CD4-positive, CD25-positive, alpha-beta regulatory T cell (primary cell): ENCODE results near the gene LCE2C. TPM values are rescaled to one million over a fixed set of nuclear protein-coding genes. Genes with fewer than 3 reads are reported as not detected.

Experiments used
- ATAC-seq, 2 donors: fragments of 150-1000 bp; cut with Tn5 transposase; one replicate each; pipeline ENCODE4 v1.10.0; 2021; ENCODE audit warnings: low read depth in 2 of 2, moderate number of reproducible peaks in 2 of 2, moderate library complexity in 1 of 2
- DNase-seq, 3 donors: peaks; one replicate each; pipeline versions ENCODE4 v3.0.0 to v3.0.0-alpha.2; 2012 to 2022; ENCODE audit warnings: mixed read lengths in 1 of 3
- H3K27ac ChIP-seq: one replicate; pipeline ENCODE4 v1.7.0; 2013; ENCODE audit warnings: mild to moderate bottlenecking, low read length; ENCODE audit not compliant: insufficient read depth, poor library complexity, severe bottlenecking
- H3K27me3 ChIP-seq: one replicate; pipeline ENCODE4 v1.7.0; 2013; ENCODE audit warnings: low read length; ENCODE audit not compliant: control insufficient read depth, insufficient read depth
- H3K36me3 ChIP-seq: one replicate; pipeline ENCODE4 v1.7.0; 2013; ENCODE audit warnings: mild to moderate bottlenecking, low read length, moderate library complexity; ENCODE audit not compliant: control insufficient read depth, insufficient read depth
- H3K4me1 ChIP-seq: 2 replicates; pipeline ENCODE4 v1.7.0; 2013; ENCODE audit warnings: mild to moderate bottlenecking, low read length; ENCODE audit not compliant: insufficient read depth, control insufficient read depth, poor library complexity, severe bottlenecking
- H3K4me3 ChIP-seq: one replicate; pipeline ENCODE4 v1.7.0; 2013; ENCODE audit warnings: low read depth, mild to moderate bottlenecking, low read length, moderate library complexity
- H3K9me3 ChIP-seq, 2 experiments: 1 replicate in 1 of 2; 2 replicates in 1 of 2; pipeline ENCODE4 v1.7.0; 2013; ENCODE audit warnings: low read length in 2 of 2, mild to moderate bottlenecking in 1 of 2, moderate library complexity in 1 of 2; ENCODE audit not compliant: control insufficient read depth in 2 of 2
- H3K27ac Mint-ChIP-seq, 3 donors: one replicate each; pipeline ENCODE4 v1.8.0; 2020 to 2022; ENCODE audit warnings: mild to moderate bottlenecking in 3 of 3, mixed read lengths in 3 of 3, moderate library complexity in 2 of 3
- H3K27me3 Mint-ChIP-seq: one replicate; pipeline ENCODE4 v1.8.0; 2022; ENCODE audit warnings: mild to moderate bottlenecking, mixed read lengths
- H3K36me3 Mint-ChIP-seq: one replicate; pipeline ENCODE4 v1.8.0; 2020; ENCODE audit warnings: mixed read lengths
- H3K4me1 Mint-ChIP-seq, 4 donors: one replicate each; pipeline ENCODE4 v1.8.0; 2020 to 2022; ENCODE audit warnings: mixed read lengths in 4 of 4, mild to moderate bottlenecking in 1 of 4
- H3K4me3 Mint-ChIP-seq, 4 donors: one replicate each; pipeline ENCODE4 v1.8.0; 2020 to 2022; ENCODE audit warnings: mild to moderate bottlenecking in 4 of 4, mixed read lengths in 4 of 4, moderate library complexity in 3 of 4
- H3K9me3 Mint-ChIP-seq, 7 donors: one replicate each; pipeline ENCODE4 v1.8.0; 2020 to 2022; ENCODE audit warnings: mixed read lengths in 7 of 7, mild to moderate bottlenecking in 3 of 7, moderate library complexity in 2 of 7
- polyA plus RNA-seq, 4 donors: library from polyadenylated mRNA; unstranded; fragments of 300-500 nt; fragmentation: Illumina TruSeq; gene quantifications; one replicate each; pipeline ENCODE4 v1.2.3, GENCODE V29; 2021
- total RNA-seq: library from RNA; stranded (reverse); gene quantifications from one replicate; pipeline ENCODE4 v1.2.3, GENCODE V29; 2022

LCE2C gene
- total and polyA plus RNA-seq, 5 donors from 2014 or later, result not detected

DNA sequence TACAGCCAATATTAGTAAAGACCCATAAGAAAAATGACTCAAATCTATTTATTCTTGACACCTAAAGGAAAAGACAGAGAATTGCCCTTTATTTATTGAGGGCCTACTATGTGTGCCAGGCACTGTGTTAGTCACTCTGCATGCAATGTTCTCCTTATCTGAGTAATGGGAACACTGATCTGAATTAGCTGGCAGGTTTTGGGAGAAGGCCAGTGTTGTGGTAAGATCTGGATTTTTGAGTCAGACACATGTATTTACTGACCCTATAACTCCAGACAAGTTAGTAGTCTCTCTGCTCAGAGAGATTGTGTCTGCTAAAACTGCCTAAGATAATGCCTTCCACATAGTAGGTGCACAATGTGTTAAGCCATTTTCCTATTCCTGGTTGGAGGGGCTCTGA is 50.2 kb downstream of the LCE2C start:
- H3K9me3 Mint-ChIP-seq, result no peaks in the 10 kb centered on the region
- H3K9me3 ChIP-seq, result no peaks in the 10 kb centered on the region
- no peak overlapping the region for H3K4me3 Mint-ChIP-seq
- peaks cover 3% of the 10 kb centered on the region for H3K27me3 ChIP-seq
- no peaks in the 10 kb centered on the region for H3K36me3 Mint-ChIP-seq
- ATAC-seq, result no peak
- H3K27ac ChIP-seq, result no peak overlapping the region
- peaks cover 8% of the 10 kb centered on the region for H3K27me3 Mint-ChIP-seq
- H3K4me1 ChIP-seq, result no peaks in the 10 kb centered on the region
- no peak overlapping the region for H3K27ac Mint-ChIP-seq
- H3K4me1 Mint-ChIP-seq, result no peaks in the 10 kb centered on the region
- no peaks in the 10 kb centered on the region for H3K36me3 ChIP-seq
- no peak overlapping the region for H3K4me3 ChIP-seq
- no peak for DNase-seq

Other genes starting within 250 kb of the LCE2C start
- gene LCE5A, start 164.5 kb upstream of the LCE2C start, total RNA-seq, result not detected
- gene LCE5A, start 164.5 kb upstream of the LCE2C start, polyA plus RNA-seq, result not detected
- not detected for gene CRCT1, start 160.8 kb upstream of the LCE2C start, total RNA-seq
- not detected for gene CRCT1, start 160.8 kb upstream of the LCE2C start, polyA plus RNA-seq
- not detected for gene LCE3E, start 108.5 kb upstream of the LCE2C start, total RNA-seq
- not detected for gene LCE3E, start 108.5 kb upstream of the LCE2C start, polyA plus RNA-seq
- not detected for gene LCE3D, start 94.8 kb upstream of the LCE2C start, total RNA-seq
- not detected for gene LCE3D, start 94.8 kb upstream of the LCE2C start, polyA plus RNA-seq
- not detected for gene LCE3C, start 75.0 kb upstream of the LCE2C start, total RNA-seq
- gene LCE3C, start 75.0 kb upstream of the LCE2C start, polyA plus RNA-seq, result not detected
- gene LCE3B, start 61.5 kb upstream of the LCE2C start, total RNA-seq, result not detected
- not detected for gene LCE3B, start 61.5 kb upstream of the LCE2C start, polyA plus RNA-seq
- gene LCE3A, start 52.2 kb upstream of the LCE2C start, total RNA-seq, result not detected
- gene LCE3A, start 52.2 kb upstream of the LCE2C start, polyA plus RNA-seq, result not detected
- gene LCE2D, start 11.9 kb upstream of the LCE2C start, total RNA-seq, result not detected
- not detected for gene LCE2D, start 11.9 kb upstream of the LCE2C start, polyA plus RNA-seq
- not detected for gene LCE2B, start 10.8 kb downstream of the LCE2C start, total RNA-seq
- not detected for gene LCE2B, start 10.8 kb downstream of the LCE2C start, polyA plus RNA-seq
- not detected for gene LCE2A, start 23.1 kb downstream of the LCE2C start, total RNA-seq
- not detected for gene LCE2A, start 23.1 kb downstream of the LCE2C start, polyA plus RNA-seq
- not detected for gene LCE4A, start 32.9 kb downstream of the LCE2C start, total RNA-seq
- not detected for gene LCE4A, start 32.9 kb downstream of the LCE2C start, polyA plus RNA-seq
- gene KPRP, start 82.7 kb downstream of the LCE2C start, total RNA-seq, result not detected
- gene KPRP, start 82.7 kb downstream of the LCE2C start, polyA plus RNA-seq, result not detected
- gene LCE1F, start 99.9 kb downstream of the LCE2C start, total RNA-seq, result not detected
- gene LCE1F, start 99.9 kb downstream of the LCE2C start, polyA plus RNA-seq, result not detected
- not detected for gene LCE1E, start 111.0 kb downstream of the LCE2C start, total RNA-seq
- gene LCE1E, start 111.0 kb downstream of the LCE2C start, polyA plus RNA-seq, result not detected
- not detected for gene LCE1D, start 121.4 kb downstream of the LCE2C start, total RNA-seq
- not detected for gene LCE1D, start 121.4 kb downstream of the LCE2C start, polyA plus RNA-seq
- not detected for gene LCE1C, start 131.4 kb downstream of the LCE2C start, total RNA-seq
- not detected for gene LCE1C, start 131.4 kb downstream of the LCE2C start, polyA plus RNA-seq
- gene LCE1B, start 136.7 kb downstream of the LCE2C start, total RNA-seq, result not detected
- gene LCE1B, start 136.7 kb downstream of the LCE2C start, polyA plus RNA-seq, result not detected
- gene LCE1A, start 152.2 kb downstream of the LCE2C start, total RNA-seq, result not detected
- not detected for gene LCE1A, start 152.2 kb downstream of the LCE2C start, polyA plus RNA-seq
- gene LCE6A, start 167.6 kb downstream of the LCE2C start, total RNA-seq, result not detected
- not detected for gene LCE6A, start 167.6 kb downstream of the LCE2C start, polyA plus RNA-seq
- gene LCE7A, start 184.7 kb downstream of the LCE2C start, total RNA-seq, result not detected
- gene LCE7A, start 184.7 kb downstream of the LCE2C start, polyA plus RNA-seq, result not detected
- not detected for gene SMCP, start 203.0 kb downstream of the LCE2C start, total RNA-seq
- gene SMCP, start 203.0 kb downstream of the LCE2C start, polyA plus RNA-seq, result not detected
- not detected for gene IVL, start 233.3 kb downstream of the LCE2C start, total RNA-seq
- gene IVL, start 233.3 kb downstream of the LCE2C start, polyA plus RNA-seq, result not detected